ENCODE measurements around the gene ASCC2. TPM values are rescaled to one million over a fixed set of nuclear protein-coding genes. Genes with fewer than 3 reads are reported as not detected.

ASCC2 gene
- total and polyA plus RNA-seq, 7 donors = 15.0 to 51.0 (median 37.7) TPM

DNA sequence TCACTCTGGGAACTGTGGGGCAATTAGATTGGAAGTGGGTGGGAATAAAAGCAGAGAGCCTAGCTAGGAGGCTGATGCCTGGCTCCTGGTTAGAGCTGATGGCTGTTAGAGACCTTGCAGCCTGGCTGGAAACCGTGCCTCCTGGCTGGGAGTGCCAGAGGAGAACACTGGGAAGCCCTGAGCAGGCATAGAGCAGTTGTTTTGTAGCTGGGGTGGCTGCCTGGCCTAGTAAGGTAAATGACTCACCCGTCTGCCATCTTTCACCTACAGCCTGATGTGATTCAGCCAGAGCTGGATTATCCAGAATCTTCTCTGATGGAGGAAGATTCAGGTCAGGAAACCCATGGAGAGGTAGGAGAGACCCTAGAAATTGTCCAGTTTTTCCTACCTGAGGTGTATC lies 64.8 kb downstream of the ASCC2 start:
- no peaks in the 10 kb centered on the region for H3K27me3 ChIP-seq
- TF ChIP-seq, protein P1, sequence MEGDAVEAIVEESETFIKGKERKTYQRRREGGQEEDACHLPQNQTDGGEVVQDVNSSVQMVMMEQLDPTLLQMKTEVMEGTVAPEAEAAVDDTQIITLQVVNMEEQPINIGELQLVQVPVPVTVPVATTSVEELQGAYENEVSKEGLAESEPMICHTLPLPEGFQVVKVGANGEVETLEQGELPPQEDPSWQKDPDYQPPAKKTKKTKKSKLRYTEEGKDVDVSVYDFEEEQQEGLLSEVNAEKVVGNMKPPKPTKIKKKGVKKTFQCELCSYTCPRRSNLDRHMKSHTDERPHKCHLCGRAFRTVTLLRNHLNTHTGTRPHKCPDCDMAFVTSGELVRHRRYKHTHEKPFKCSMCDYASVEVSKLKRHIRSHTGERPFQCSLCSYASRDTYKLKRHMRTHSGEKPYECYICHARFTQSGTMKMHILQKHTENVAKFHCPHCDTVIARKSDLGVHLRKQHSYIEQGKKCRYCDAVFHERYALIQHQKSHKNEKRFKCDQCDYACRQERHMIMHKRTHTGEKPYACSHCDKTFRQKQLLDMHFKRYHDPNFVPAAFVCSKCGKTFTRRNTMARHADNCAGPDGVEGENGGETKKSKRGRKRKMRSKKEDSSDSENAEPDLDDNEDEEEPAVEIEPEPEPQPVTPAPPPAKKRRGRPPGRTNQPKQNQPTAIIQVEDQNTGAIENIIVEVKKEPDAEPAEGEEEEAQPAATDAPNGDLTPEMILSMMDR (IDR thresholded peaks at IDR 0.05) = no peak
- TF ChIP-seq EP300 (IDR thresholded peaks at IDR 0.05) (no peak), POLR2A (IDR thresholded peaks at IDR 0.05) (no peak), POLR2AphosphoS5 (IDR thresholded peaks at IDR 0.05) (no peak)
- peak overlapping the region in 3 of 4 donors; percentile 5 to 32 (median 26) for H3K27ac ChIP-seq
- intact Hi-C loops (cut with DNase I) = no loop called here
- WGBS, 2 donors = 82% methylated on average over 2 of the region's 2 CpGs
- no peak for DNase-seq
- H3K9me3 ChIP-seq = no peaks in the 10 kb centered on the region
- peaks cover 0 to 21% (median 15%) of the 10 kb centered on the region in 4 donors for H3K4me1 ChIP-seq
- H3K4me3 ChIP-seq = no peak overlapping the region
- peaks cover 13 to 23% (median 15%) of the 10 kb centered on the region in 4 donors for H3K36me3 ChIP-seq

DNA sequence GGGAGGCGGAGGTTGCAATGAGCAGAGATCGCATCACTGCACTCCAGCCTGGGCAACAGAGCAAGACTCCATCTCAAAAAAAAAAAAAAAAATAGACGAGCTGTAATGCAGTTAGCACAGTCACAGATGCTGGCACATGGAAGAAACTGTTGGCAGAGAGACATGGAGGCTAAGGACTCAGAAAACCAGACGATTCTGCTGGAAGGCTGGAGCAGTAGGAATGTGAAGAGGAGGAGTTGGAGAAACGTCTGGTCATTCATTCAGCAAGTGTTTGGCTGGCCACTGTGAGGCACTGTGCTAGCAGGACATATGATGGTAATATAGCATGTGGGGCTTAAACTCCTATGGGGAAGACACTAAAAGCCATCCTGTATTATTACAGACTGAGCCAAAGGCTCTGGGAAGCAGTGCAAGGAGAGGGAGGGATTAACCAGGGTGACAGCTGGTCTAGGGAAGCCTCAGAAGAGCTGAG lies 65.9 kb downstream of the ASCC2 start:
- H3K9me3 ChIP-seq = no peaks in the 10 kb centered on the region
- H3K4me1 ChIP-seq = peaks cover 0 to 27% (median 19%) of the 10 kb centered on the region in 4 donors
- H3K36me3 ChIP-seq = peaks cover 13 to 23% (median 15%) of the 10 kb centered on the region in 4 donors
- WGBS, 2 donors = 47 to 64% methylated on average over 5 of the region's 5 CpGs
- no peaks in the 10 kb centered on the region for H3K27me3 ChIP-seq
- TF ChIP-seq, protein P1 (IDR thresholded peaks at IDR 0.05) = no peak
- TF ChIP-seq POLR2A (IDR thresholded peaks at IDR 0.05) (no peak), EP300 (IDR thresholded peaks at IDR 0.05) (no peak), POLR2AphosphoS5 (IDR thresholded peaks at IDR 0.05) (no peak)
- H3K27ac ChIP-seq = peak overlapping the region in 1 of 4 donors; percentile 26
- intact Hi-C loops (cut with DNase I) = no loop called here
- DNase-seq = no peak
- no peak overlapping the region for H3K4me3 ChIP-seq

DNA sequence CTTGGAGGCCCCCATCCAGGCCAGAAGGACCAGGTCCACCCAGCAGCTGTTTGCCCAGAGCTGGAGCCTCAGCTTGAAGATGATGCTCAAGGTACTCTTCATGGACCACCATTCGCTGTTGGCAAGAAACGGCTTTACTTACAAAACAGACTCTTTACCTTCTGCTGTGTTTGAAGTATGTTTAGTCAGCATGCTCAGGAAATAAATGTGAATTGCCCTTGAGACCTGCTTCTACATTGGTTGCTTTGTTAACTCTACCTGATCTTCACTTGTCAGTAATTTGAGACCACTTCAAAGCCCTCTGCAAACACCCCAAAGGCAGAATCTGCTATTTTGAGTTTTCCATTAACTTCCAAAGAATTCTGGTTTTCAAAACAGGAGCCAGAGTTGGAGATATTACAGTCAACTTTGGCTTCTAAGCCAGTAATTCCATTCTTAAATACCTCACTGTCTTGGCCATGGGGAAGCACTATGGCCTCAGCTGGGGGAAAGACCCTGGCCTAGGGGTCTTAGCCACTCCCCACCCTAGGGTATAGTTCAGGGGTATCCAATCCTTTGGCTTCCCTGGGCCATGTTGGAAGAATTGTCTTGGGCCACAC lies 68.3 kb downstream of the ASCC2 start:
- H3K4me1 ChIP-seq = peaks cover 0 to 41% (median 30%) of the 10 kb centered on the region in 4 donors
- no peak overlapping the region for H3K27ac ChIP-seq
- no peak for DNase-seq
- TF ChIP-seq, protein P1 (IDR thresholded peaks at IDR 0.05) = no peak
- TF ChIP-seq EP300 (IDR thresholded peaks at IDR 0.05) (no peak), POLR2A (IDR thresholded peaks at IDR 0.05) (no peak), POLR2AphosphoS5 (IDR thresholded peaks at IDR 0.05) (no peak)
- H3K36me3 ChIP-seq = peaks cover 13 to 23% (median 15%) of the 10 kb centered on the region in 4 donors
- no peak overlapping the region for H3K4me3 ChIP-seq
- no peaks in the 10 kb centered on the region for H3K27me3 ChIP-seq
- H3K9me3 ChIP-seq = no peaks in the 10 kb centered on the region
- intact Hi-C loops (cut with DNase I) = loop anchor here (5.0 to 10.0 kb wide), 2 partner anchors 145 to 232 kb away; no protein-coding TSS in a partner anchor
- 92% methylated on average over 2 of the region's 2 CpGs for WGBS, 2 donors

DNA sequence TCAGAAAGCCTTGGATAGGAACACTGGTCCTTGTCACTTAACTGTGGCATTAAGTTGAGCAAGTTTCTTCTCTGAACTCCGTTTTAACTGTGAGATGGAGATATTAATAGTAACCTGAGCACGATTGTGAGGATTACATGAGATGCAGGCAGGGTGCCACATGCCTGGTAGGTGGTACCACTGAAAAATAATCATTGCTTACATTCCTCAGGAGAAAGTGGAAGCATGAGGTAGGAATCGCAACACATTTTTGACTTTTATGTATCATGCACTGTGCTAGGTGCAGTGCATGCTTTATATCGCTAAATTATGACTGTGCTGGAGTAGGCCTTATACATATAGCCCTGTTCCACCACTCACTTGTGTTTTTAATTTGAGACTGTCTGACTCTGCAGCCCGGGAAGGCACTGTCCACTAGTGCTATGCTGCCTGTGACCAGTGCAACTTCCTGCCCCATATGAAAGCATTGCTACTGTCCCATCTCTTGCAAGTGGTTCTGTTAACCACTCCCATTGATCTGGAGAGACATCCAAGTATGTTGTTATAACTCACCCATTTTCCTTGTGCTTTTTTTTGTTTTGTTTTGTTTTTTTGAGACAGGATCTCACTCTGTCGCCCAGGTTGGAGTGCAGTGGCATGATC lies 69.9 kb downstream of the ASCC2 start:
- no peak for DNase-seq
- Histone ChIP-seq H3K9me3 (no peaks in the 10 kb centered on the region), H3K36me3 (peaks cover 13 to 23% (median 15%) of the 10 kb centered on the region in 4 donors), H3K4me1 (peaks cover 0 to 41% (median 29%) of the 10 kb centered on the region in 4 donors), H3K27ac (peak overlapping the region in 3 of 4 donors; percentile 88 to 94 (median 90)), H3K4me3 (peak overlapping the region; percentile 75 to 96 (median 88)), H3K27me3 (no peaks in the 10 kb centered on the region)
- intact Hi-C loops (cut with DNase I) = loop anchor here (5.0 to 10.0 kb wide), 2 partner anchors 143 to 234 kb away; no protein-coding TSS in a partner anchor
- 18 to 47% methylated on average over 6 of the region's 6 CpGs for WGBS, 2 donors
- TF ChIP-seq POLR2A (IDR thresholded peaks at IDR 0.05) (no peak), POLR2AphosphoS5 (IDR thresholded peaks at IDR 0.05) (no peak), EP300 (IDR thresholded peaks at IDR 0.05) (no peak)
- TF ChIP-seq, protein P1 (IDR thresholded peaks at IDR 0.05) = no peak
